ENCODE results near the gene RPS29. TPM values are rescaled to one million over a fixed set of nuclear protein-coding genes. Genes with fewer than 3 reads are reported as not detected.

Gene RPS29
- polyA plus RNA-seq, 1 of the 3 experiments (the other 2 are of a cell fraction): 11,220 TPM

DNA sequence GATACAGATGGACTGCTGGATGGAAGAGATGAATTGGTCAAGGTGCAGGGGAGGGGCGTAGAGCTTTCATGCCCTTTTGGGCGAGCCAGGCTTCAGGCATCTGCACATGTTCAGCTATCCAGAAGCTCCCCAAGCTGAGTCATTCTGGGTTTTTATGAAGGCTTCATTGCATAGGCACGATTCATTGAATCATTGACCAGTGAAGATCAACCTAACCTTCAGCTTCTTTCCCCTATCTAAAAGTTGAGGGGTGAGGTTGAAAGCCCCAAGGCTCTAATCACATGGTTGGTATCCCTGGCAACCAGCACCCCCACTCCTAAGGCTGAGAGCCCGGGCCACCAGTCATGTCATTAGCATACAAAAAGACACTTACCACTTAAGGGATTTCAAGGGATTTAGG, 36.3 kb downstream of the RPS29 start:
- Histone ChIP-seq H3K36me3 (replicated peaks in 1 of 2; ENCODE audit: control insufficient read depth in 1 of 2, insufficient read depth in 2 of 2, low read length in 1 of 2) (no peaks in the 10 kb centered on the region), H3K4me1 (ENCODE audit: control insufficient read depth in 1 of 2, insufficient read depth in 2 of 2, low read depth in 1 of 2, low read length in 1 of 2) (peaks cover 0 to 4% of the 10 kb centered on the region in 2 experiments; a peak in 1 of 4 replicates), H3K9me3 (no peaks in the 10 kb centered on the region), H2AFZ (ENCODE audit: low read depth) (no peak overlapping the region), H3F3A (replicated peaks; ENCODE audit: insufficient read depth) (no peaks in the 10 kb centered on the region), H3K4me3 (ENCODE audit: low read depth in 2 of 2, low read length in 1 of 2) (no peak overlapping the region), H3K4me2 (no peak overlapping the region), H4K20me1 (ENCODE audit: insufficient read depth) (no peaks in the 10 kb centered on the region), H3K9me2 (no peaks in the 10 kb centered on the region), H3K79me2 (ENCODE audit: insufficient read depth) (no peaks in the 10 kb centered on the region), H3K9ac (no peak overlapping the region), H3K27me3 (ENCODE audit: insufficient read depth) (no peaks in the 10 kb centered on the region), H3K27ac (ENCODE audit: low read depth in 2 of 2, low read length in 1 of 2) (no peak overlapping the region)
- no peak for DNase-seq
- WGBS (ENCODE audit: low lambda C conversion rate): 41% methylated on average over 4 of the region's 4 CpGs
- CTCF ChIA-PET: interaction anchor here (1.0 to 3.7 kb wide), 9 partner anchors 11 to 89 kb away, joined by 3 to 27 read pairs (median 5); no protein-coding TSS in a partner anchor
- TF ChIP-seq YY1 (IDR thresholded peaks at IDR 0.05; ENCODE audit: low read depth) (no peak), IRF3 (IDR thresholded peaks at IDR 0.05; ENCODE audit: low read depth, low read length) (no peak), RCOR1 (IDR thresholded peaks at IDR 0.05; ENCODE audit: low read length) (no peak), MXI1 (IDR thresholded peaks at IDR 0.05; ENCODE audit: low read depth, low read length) (no peak), JUND (IDR thresholded peaks at IDR 0.05) (no peak), POLR2AphosphoS5 (IDR thresholded peaks at IDR 0.05; ENCODE audit: low read depth, low read length) (no peak), USF2 (IDR thresholded peaks at IDR 0.05; ENCODE audit: borderline replicate concordance, low read depth, low read length) (no peak)
- TF ChIP-seq, protein P1, sequence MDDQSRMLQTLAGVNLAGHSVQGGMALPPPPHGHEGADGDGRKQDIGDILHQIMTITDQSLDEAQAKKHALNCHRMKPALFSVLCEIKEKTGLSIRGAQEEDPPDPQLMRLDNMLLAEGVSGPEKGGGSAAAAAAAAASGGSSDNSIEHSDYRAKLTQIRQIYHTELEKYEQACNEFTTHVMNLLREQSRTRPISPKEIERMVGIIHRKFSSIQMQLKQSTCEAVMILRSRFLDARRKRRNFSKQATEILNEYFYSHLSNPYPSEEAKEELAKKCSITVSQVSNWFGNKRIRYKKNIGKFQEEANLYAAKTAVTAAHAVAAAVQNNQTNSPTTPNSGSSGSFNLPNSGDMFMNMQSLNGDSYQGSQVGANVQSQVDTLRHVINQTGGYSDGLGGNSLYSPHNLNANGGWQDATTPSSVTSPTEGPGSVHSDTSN (IDR thresholded peaks at IDR 0.05): no peak
- POLR2A ChIA-PET: no interaction called here

- Histone ChIP-seq H3K36me3 (replicated peaks in 1 of 2; ENCODE audit: control insufficient read depth in 1 of 2, insufficient read depth in 2 of 2, low read length in 1 of 2) (no peaks in the 10 kb centered on the region), H3K27me3 (ENCODE audit: insufficient read depth) (no peaks in the 10 kb centered on the region), H3K9me2 (no peaks in the 10 kb centered on the region), H3K27ac (ENCODE audit: low read depth in 2 of 2, low read length in 1 of 2) (no peak overlapping the region), H3K4me2 (no peak overlapping the region), H2AFZ (ENCODE audit: low read depth) (no peak overlapping the region), H3K4me3 (ENCODE audit: low read depth in 2 of 2, low read length in 1 of 2) (no peak overlapping the region), H3K9ac (no peak overlapping the region), H3K4me1 (ENCODE audit: control insufficient read depth in 1 of 2, insufficient read depth in 2 of 2, low read depth in 1 of 2, low read length in 1 of 2) (peaks cover 0 to 4% of the 10 kb centered on the region in 2 experiments; a peak in 1 of 4 replicates), H3K79me2 (ENCODE audit: insufficient read depth) (no peaks in the 10 kb centered on the region), H4K20me1 (ENCODE audit: insufficient read depth) (no peaks in the 10 kb centered on the region), H3F3A (replicated peaks; ENCODE audit: insufficient read depth) (no peaks in the 10 kb centered on the region), H3K9me3 (no peaks in the 10 kb centered on the region)
- TF ChIP-seq GATA2 (CRISPR knock-in tag; IDR thresholded peaks at IDR 0.05) (peak; percentile 73), EZH2phosphoT487 (IDR thresholded peaks at IDR 0.05; ENCODE audit: borderline replicate concordance, low read depth) (no peak)
- DNase-seq: no peak
- ChIA-PET POLR2A (no interaction called here), CTCF (interaction anchor here (1.7 to 3.7 kb wide), 7 partner anchors 11 to 88 kb away, joined by 4 to 27 read pairs (median 11); no protein-coding TSS in a partner anchor)
- WGBS (ENCODE audit: low lambda C conversion rate): 27% methylated on average over 1 of the region's 1 CpG
These were observed 36.7 kb downstream of the RPS29 start for GRCh38 chr14:49549446-49549845.
